ENCODE data around the gene COPS2.
A peak's percentile ranks its signal among the peaks of the same experiment; 100 is the strongest.

COPS2 gene

GRCh38 chr15:49163678-49164077 is 8.3 kb upstream of the COPS2 start:
- no peaks in the 10 kb centered on the region for H3K27me3 ChIP-seq (ENCODE audit: control insufficient read depth in 5 of 5, insufficient read depth in 4 of 5, low read length in 5 of 5)
- H3K36me3 ChIP-seq (ENCODE audit: control insufficient read depth in 5 of 5, insufficient read depth in 5 of 5, low read length in 5 of 5): peaks cover 0 to 7% (median 0%) of the 10 kb centered on the region in 5 donors
- H3K4me1 ChIP-seq (ENCODE audit: control insufficient read depth in 5 of 5, insufficient read depth in 5 of 5, low read length in 5 of 5): no peaks in the 10 kb centered on the region
- no peak overlapping the region for H3K4me3 ChIP-seq (ENCODE audit: low read depth in 1 of 5, low read length in 5 of 5)
- no peaks in the 10 kb centered on the region for H3K9me3 ChIP-seq (ENCODE audit: control insufficient read depth in 5 of 5, low read length in 5 of 5)
- no peak overlapping the region for H3K9ac ChIP-seq (ENCODE audit: low read length in 5 of 5)
- no peak overlapping the region for H3K27ac ChIP-seq (ENCODE audit: low read depth, low read length)

DNA sequence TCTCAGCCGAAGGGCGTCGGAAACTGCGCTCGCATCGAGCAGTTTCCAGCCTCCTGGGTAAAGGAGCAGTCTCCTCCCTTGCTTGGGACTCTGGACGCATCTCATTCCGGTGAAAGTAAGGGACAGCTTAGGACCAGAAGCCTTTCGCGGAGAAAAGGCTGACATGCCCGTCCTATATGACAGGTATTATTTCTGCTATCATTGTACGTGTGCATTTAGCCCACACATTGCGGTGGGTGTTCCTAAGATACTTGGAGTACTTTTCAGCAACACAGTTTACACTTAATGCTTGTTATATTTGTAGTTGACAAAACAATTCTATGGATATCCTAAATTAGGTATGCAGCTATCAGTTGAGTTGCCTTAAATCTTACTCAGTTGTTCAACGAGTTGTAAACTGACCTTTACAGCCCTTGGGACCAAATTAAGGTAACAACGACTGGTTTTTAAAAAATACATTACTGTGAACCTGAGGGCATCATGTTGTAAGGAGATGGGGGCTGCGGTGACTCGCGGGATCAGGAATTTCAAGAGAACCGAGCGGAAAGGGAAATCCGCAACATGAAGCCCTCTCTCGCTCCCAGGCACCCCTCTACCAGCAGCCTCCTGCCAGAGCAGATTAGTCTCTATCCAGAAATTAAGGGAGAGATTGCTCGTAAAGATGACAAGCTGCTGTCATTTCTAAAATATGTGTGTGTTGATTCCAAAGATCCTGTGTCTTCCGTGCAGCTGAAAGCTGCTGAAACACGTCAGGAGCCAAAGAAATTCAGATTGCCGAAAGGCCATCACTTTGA is 632 bp upstream of the COPS2 start:
- H3K9me3 ChIP-seq (ENCODE audit: control insufficient read depth in 5 of 5, low read length in 5 of 5): no peaks in the 10 kb centered on the region
- H3K36me3 ChIP-seq (ENCODE audit: control insufficient read depth in 5 of 5, insufficient read depth in 5 of 5, low read length in 5 of 5): no peaks in the 10 kb centered on the region
- H3K4me1 ChIP-seq (ENCODE audit: control insufficient read depth in 5 of 5, insufficient read depth in 5 of 5, low read length in 5 of 5): peaks cover 0 to 39% (median 31%) of the 10 kb centered on the region in 5 donors
- H3K27ac ChIP-seq (ENCODE audit: low read depth, low read length): peak overlapping the region; percentile 98
- H3K4me3 ChIP-seq (ENCODE audit: low read depth in 1 of 5, low read length in 5 of 5): peak overlapping the region; percentile 92 to 100 (median 99)
- peak overlapping the region; percentile 73 to 100 (median 97) for H3K9ac ChIP-seq (ENCODE audit: low read length in 5 of 5)
- H3K27me3 ChIP-seq (ENCODE audit: control insufficient read depth in 5 of 5, insufficient read depth in 4 of 5, low read length in 5 of 5): no peaks in the 10 kb centered on the region

DNA sequence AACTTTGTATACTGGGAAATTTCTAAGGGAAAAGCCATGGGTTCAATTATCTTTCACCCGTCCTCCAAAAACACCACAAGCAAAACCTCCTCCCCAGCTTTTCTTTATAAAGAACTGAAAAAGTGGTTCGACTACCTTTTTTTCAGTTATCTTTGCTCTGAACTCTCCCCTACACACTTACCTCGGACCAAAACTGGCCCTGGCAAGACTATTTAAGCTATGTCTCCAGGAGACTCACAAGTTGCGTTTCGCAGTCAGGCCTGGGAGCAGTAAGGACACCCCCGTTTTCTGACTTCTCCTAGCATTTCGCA is 645 bp downstream of the COPS2 start:
- Histone ChIP-seq H3K9me3 (ENCODE audit: control insufficient read depth in 5 of 5, low read length in 5 of 5) (no peaks in the 10 kb centered on the region), H3K27ac (ENCODE audit: low read depth, low read length) (peak overlapping the region; percentile 98), H3K9ac (ENCODE audit: low read length in 5 of 5) (peak overlapping the region; percentile 89 to 100 (median 99)), H3K4me1 (ENCODE audit: control insufficient read depth in 5 of 5, insufficient read depth in 5 of 5, low read length in 5 of 5) (peaks cover 0 to 39% (median 31%) of the 10 kb centered on the region in 5 donors), H3K27me3 (ENCODE audit: control insufficient read depth in 5 of 5, insufficient read depth in 4 of 5, low read length in 5 of 5) (no peaks in the 10 kb centered on the region), H3K36me3 (ENCODE audit: control insufficient read depth in 5 of 5, insufficient read depth in 5 of 5, low read length in 5 of 5) (no peaks in the 10 kb centered on the region), H3K4me3 (ENCODE audit: low read depth in 1 of 5, low read length in 5 of 5) (peak overlapping the region; percentile 92 to 100 (median 99))

DNA sequence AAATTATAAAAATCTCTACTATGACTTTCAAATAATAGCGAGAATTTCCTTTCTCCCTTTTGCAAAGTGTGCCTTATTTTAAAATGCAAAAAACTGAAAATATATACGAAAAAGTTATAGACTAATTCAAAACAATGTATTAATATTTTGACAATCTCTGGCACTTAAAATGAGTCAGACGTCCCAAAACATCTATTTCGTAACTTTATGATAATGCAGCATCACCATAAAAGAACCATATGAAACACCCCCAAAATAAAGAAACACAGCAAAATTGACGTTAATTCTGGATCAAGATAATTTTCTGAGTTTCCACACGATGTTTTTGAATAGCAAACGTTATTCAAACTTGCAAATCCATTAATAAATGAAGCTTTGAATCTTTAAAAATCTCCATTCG is 1.0 kb downstream of the COPS2 start:
- Histone ChIP-seq H3K4me1 (ENCODE audit: control insufficient read depth in 5 of 5, insufficient read depth in 5 of 5, low read length in 5 of 5) (peaks cover 0 to 39% (median 31%) of the 10 kb centered on the region in 5 donors), H3K4me3 (ENCODE audit: low read depth in 1 of 5, low read length in 5 of 5) (peak overlapping the region; percentile 92 to 100 (median 99)), H3K27me3 (ENCODE audit: control insufficient read depth in 5 of 5, insufficient read depth in 4 of 5, low read length in 5 of 5) (no peaks in the 10 kb centered on the region), H3K27ac (ENCODE audit: low read depth, low read length) (peak overlapping the region; percentile 98), H3K9ac (ENCODE audit: low read length in 5 of 5) (peak overlapping the region; percentile 89 to 100 (median 99)), H3K9me3 (ENCODE audit: control insufficient read depth in 5 of 5, low read length in 5 of 5) (no peaks in the 10 kb centered on the region), H3K36me3 (ENCODE audit: control insufficient read depth in 5 of 5, insufficient read depth in 5 of 5, low read length in 5 of 5) (no peaks in the 10 kb centered on the region)

DNA sequence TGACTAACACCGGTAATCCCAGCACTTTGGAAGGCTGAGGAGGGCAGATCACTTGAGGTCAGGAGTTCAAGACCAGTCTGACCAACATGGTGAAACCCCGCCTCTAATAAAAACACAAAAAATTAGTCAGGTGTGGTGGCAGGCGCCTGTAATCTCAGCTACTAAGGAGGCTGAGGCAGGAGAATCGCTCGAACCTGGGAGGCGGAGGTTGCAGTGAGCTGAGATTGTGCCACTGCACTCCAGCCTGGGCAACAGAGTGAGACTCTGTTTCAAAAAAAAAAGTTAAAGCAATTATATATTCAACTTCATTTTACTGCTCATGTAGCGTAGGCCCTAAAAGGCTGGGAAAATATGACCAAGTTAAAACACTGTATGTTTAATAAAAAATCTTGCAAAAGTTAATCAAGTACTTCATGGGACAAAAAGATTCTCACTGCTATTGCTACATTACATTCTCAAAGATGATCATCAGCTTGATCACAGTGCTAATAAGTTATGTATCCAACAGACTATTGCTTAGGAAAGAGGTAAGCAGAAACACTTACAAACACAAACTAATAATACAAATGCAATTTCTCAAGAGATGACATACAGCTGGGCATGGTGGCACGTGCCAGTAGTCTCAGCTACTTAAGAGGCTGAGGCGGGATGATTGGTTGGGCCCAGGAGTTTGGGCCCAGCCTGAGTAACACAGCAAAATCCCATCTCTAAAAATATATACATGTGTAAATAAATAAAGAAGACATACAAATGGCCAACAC is 2.7 kb downstream of the COPS2 start:
- Histone ChIP-seq H3K9ac (ENCODE audit: low read length in 5 of 5) (no peak overlapping the region), H3K9me3 (ENCODE audit: control insufficient read depth in 5 of 5, low read length in 5 of 5) (no peaks in the 10 kb centered on the region), H3K4me1 (ENCODE audit: control insufficient read depth in 5 of 5, insufficient read depth in 5 of 5, low read length in 5 of 5) (peaks cover 0 to 40% (median 35%) of the 10 kb centered on the region in 5 donors), H3K4me3 (ENCODE audit: low read depth in 1 of 5, low read length in 5 of 5) (no peak overlapping the region), H3K27me3 (ENCODE audit: control insufficient read depth in 5 of 5, insufficient read depth in 4 of 5, low read length in 5 of 5) (no peaks in the 10 kb centered on the region), H3K36me3 (ENCODE audit: control insufficient read depth in 5 of 5, insufficient read depth in 5 of 5, low read length in 5 of 5) (no peaks in the 10 kb centered on the region), H3K27ac (ENCODE audit: low read depth, low read length) (no peak overlapping the region)

GRCh38 chr15:49151831-49152230 is 3.6 kb downstream of the COPS2 start:
- H3K27me3 ChIP-seq (ENCODE audit: control insufficient read depth in 5 of 5, insufficient read depth in 4 of 5, low read length in 5 of 5): no peaks in the 10 kb centered on the region
- H3K4me1 ChIP-seq (ENCODE audit: control insufficient read depth in 5 of 5, insufficient read depth in 5 of 5, low read length in 5 of 5): peaks cover 0 to 37% (median 34%) of the 10 kb centered on the region in 5 donors
- no peaks in the 10 kb centered on the region for H3K9me3 ChIP-seq (ENCODE audit: control insufficient read depth in 5 of 5, low read length in 5 of 5)
- no peak overlapping the region for H3K4me3 ChIP-seq (ENCODE audit: low read depth in 1 of 5, low read length in 5 of 5)
- H3K27ac ChIP-seq (ENCODE audit: low read depth, low read length): no peak overlapping the region
- H3K9ac ChIP-seq (ENCODE audit: low read length in 5 of 5): no peak overlapping the region
- H3K36me3 ChIP-seq (ENCODE audit: control insufficient read depth in 5 of 5, insufficient read depth in 5 of 5, low read length in 5 of 5): no peaks in the 10 kb centered on the region

- peaks cover 0 to 20% (median 14%) of the 10 kb centered on the region in 5 donors for H3K4me1 ChIP-seq (ENCODE audit: control insufficient read depth in 5 of 5, insufficient read depth in 5 of 5, low read length in 5 of 5)
- peak overlapping the region in 1 of 5 donors; percentile 30 for H3K9ac ChIP-seq (ENCODE audit: low read length in 5 of 5)
- H3K27ac ChIP-seq (ENCODE audit: low read depth, low read length): peak overlapping the region; percentile 58
- H3K4me3 ChIP-seq (ENCODE audit: low read depth in 1 of 5, low read length in 5 of 5): no peak overlapping the region
- no peaks in the 10 kb centered on the region for H3K9me3 ChIP-seq (ENCODE audit: control insufficient read depth in 5 of 5, low read length in 5 of 5)
- peaks cover 0 to 7% (median 0%) of the 10 kb centered on the region in 5 donors for H3K36me3 ChIP-seq (ENCODE audit: control insufficient read depth in 5 of 5, insufficient read depth in 5 of 5, low read length in 5 of 5)
- H3K27me3 ChIP-seq (ENCODE audit: control insufficient read depth in 5 of 5, insufficient read depth in 4 of 5, low read length in 5 of 5): no peaks in the 10 kb centered on the region
Observed at GRCh38 chr15:49148727-49149126, 6.7 kb downstream of the COPS2 start.

DNA sequence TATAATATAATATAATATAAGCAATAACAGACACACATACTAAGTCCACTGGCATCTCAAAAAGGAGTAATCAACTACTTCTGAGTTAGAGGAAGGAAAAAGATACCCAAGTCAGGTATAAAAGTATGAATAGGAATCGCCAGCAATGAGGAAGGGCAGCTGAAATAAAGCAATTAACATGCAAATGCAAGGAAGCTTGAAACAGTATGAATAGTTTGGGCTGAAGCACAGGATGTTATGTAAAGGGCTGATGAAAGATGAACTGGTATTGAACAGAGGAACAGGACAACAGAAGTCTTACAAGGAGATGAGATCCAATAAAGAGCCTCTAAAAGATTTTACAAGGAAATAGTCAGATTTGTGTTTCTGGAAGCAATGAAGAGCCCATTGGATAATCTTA is 7.1 kb downstream of the COPS2 start:
- H3K4me1 ChIP-seq (ENCODE audit: control insufficient read depth in 5 of 5, insufficient read depth in 5 of 5, low read length in 5 of 5): peaks cover 0 to 16% (median 10%) of the 10 kb centered on the region in 5 donors
- no peak overlapping the region for H3K4me3 ChIP-seq (ENCODE audit: low read depth in 1 of 5, low read length in 5 of 5)
- H3K36me3 ChIP-seq (ENCODE audit: control insufficient read depth in 5 of 5, insufficient read depth in 5 of 5, low read length in 5 of 5): peaks cover 2 to 9% (median 3%) of the 10 kb centered on the region in 5 donors
- H3K9me3 ChIP-seq (ENCODE audit: control insufficient read depth in 5 of 5, low read length in 5 of 5): no peaks in the 10 kb centered on the region
- H3K27me3 ChIP-seq (ENCODE audit: control insufficient read depth in 5 of 5, insufficient read depth in 4 of 5, low read length in 5 of 5): no peaks in the 10 kb centered on the region
- no peak overlapping the region for H3K9ac ChIP-seq (ENCODE audit: low read length in 5 of 5)
- peak overlapping the region; percentile 58 for H3K27ac ChIP-seq (ENCODE audit: low read depth, low read length)

- peaks cover 0 to 15% (median 8%) of the 10 kb centered on the region in 5 donors for H3K4me1 ChIP-seq (ENCODE audit: control insufficient read depth in 5 of 5, insufficient read depth in 5 of 5, low read length in 5 of 5)
- no peak overlapping the region for H3K4me3 ChIP-seq (ENCODE audit: low read depth in 1 of 5, low read length in 5 of 5)
- H3K36me3 ChIP-seq (ENCODE audit: control insufficient read depth in 5 of 5, insufficient read depth in 5 of 5, low read length in 5 of 5): peaks cover 20 to 29% (median 22%) of the 10 kb centered on the region in 5 donors
- no peaks in the 10 kb centered on the region for H3K27me3 ChIP-seq (ENCODE audit: control insufficient read depth in 5 of 5, insufficient read depth in 4 of 5, low read length in 5 of 5)
- H3K9ac ChIP-seq (ENCODE audit: low read length in 5 of 5): peak overlapping the region in 2 of 5 donors; percentile 41 to 44
- no peak overlapping the region for H3K27ac ChIP-seq (ENCODE audit: low read depth, low read length)
- H3K9me3 ChIP-seq (ENCODE audit: control insufficient read depth in 5 of 5, low read length in 5 of 5): no peaks in the 10 kb centered on the region
Observed at GRCh38 chr15:49145651-49146609, 9.5 kb downstream of the COPS2 start.

All from subcutaneous abdominal adipose tissue (tissue), 5 donors.